Mesendoderm (in vitro differentiated cells): ENCODE data around the gene POMP.
A peak's percentile ranks its signal among the peaks of the same experiment; 100 is the strongest.

Experiments
- DNase-seq: peaks from one replicate; pipeline ENCODE4 v3.0.0; 2013
- H2AK5ac ChIP-seq: 2 replicates; pipeline ENCODE4 v1.6.1; 2013; ENCODE audit warnings: low read length, inconsistent platforms
- H2BK120ac ChIP-seq: 2 replicates; pipeline ENCODE4 v1.6.1; 2013; ENCODE audit warnings: low read depth, mild to moderate bottlenecking, low read length, moderate library complexity, mixed read lengths
- H2BK15ac ChIP-seq: replicated peaks from 2 replicates; pipeline ENCODE4 v1.6.1; 2013; ENCODE audit warnings: low read depth, mild to moderate bottlenecking, moderate library complexity
- H2BK5ac ChIP-seq: 2 replicates; pipeline ENCODE4 v1.6.1; 2013; ENCODE audit warnings: low read length, inconsistent platforms
- H3K18ac ChIP-seq: 2 replicates; pipeline ENCODE4 v1.6.1; 2013; ENCODE audit warnings: mild to moderate bottlenecking, low read length, mixed read lengths
- H3K23ac ChIP-seq: one replicate; pipeline ENCODE4 v1.6.1; 2013; ENCODE audit warnings: low read length
- H3K27ac ChIP-seq: 2 replicates; pipeline ENCODE4 v1.5.1; 2013; ENCODE audit warnings: low read depth, mild to moderate bottlenecking, inconsistent platforms, low read length, moderate library complexity
- H3K27me3 ChIP-seq: 2 replicates; pipeline ENCODE4 v1.6.1; 2013; ENCODE audit warnings: low read length, control low read depth, mild to moderate bottlenecking, inconsistent platforms; ENCODE audit not compliant: insufficient read depth, poor library complexity
- H3K36me3 ChIP-seq: 2 replicates; pipeline ENCODE4 v1.6.1; 2013; ENCODE audit warnings: low read length, inconsistent platforms; ENCODE audit not compliant: control insufficient read depth, insufficient read depth
- H3K4ac ChIP-seq: one replicate; pipeline ENCODE4 v1.6.1; 2013; ENCODE audit warnings: low read depth, mild to moderate bottlenecking, low read length, moderate library complexity
- H3K4me1 ChIP-seq: 2 replicates; pipeline ENCODE4 v1.6.1; 2013; ENCODE audit warnings: low read depth, low read length, inconsistent platforms; ENCODE audit not compliant: control insufficient read depth
- H3K4me2 ChIP-seq: 2 replicates; pipeline ENCODE4 v1.6.1; 2013; ENCODE audit warnings: low read length
- H3K4me3 ChIP-seq: 2 replicates; pipeline ENCODE4 v1.5.1; 2013; ENCODE audit warnings: mild to moderate bottlenecking, low read length
- H3K56ac ChIP-seq: one replicate; pipeline ENCODE4 v1.6.1; 2013; ENCODE audit warnings: low read length
- H3K79me1 ChIP-seq: 2 replicates; pipeline ENCODE4 v1.6.1; 2013; ENCODE audit warnings: low read length, inconsistent platforms
- H3K79me2 ChIP-seq: 2 replicates; pipeline ENCODE4 v1.6.1; 2013; ENCODE audit warnings: mild to moderate bottlenecking, low read length; ENCODE audit not compliant: control insufficient read depth, insufficient read depth
- H3K9ac ChIP-seq: 2 replicates; pipeline ENCODE4 v1.6.1; 2013; ENCODE audit warnings: low read length, inconsistent platforms
- H4K5ac ChIP-seq: one replicate; pipeline ENCODE4 v1.6.1; 2013; ENCODE audit warnings: low read length
- H4K8ac ChIP-seq: one replicate; pipeline ENCODE4 v1.6.1; 2013; ENCODE audit warnings: low read depth, mild to moderate bottlenecking, control low read depth, low read length, moderate library complexity
- WGBS: extraction: QIAGEN DNeasy Blood & Tissue Kit; methylation state at CpG from one replicate; pipeline ENCODE4 v1.1.7; 2013; ENCODE audit warnings: low lambda C conversion rate, missing lambda C conversion rate; ENCODE audit not compliant: insufficient coverage; ENCODE audit errors: extremely low coverage; 5-methylcytosine and 5-hydroxymethylcytosine counted together

POMP gene

GRCh38 chr13:28655561-28655960, 3.4 kb upstream of the POMP start:
- H2BK15ac ChIP-seq, result no peak overlapping the region
- H2BK5ac ChIP-seq, result no peak overlapping the region

DNA sequence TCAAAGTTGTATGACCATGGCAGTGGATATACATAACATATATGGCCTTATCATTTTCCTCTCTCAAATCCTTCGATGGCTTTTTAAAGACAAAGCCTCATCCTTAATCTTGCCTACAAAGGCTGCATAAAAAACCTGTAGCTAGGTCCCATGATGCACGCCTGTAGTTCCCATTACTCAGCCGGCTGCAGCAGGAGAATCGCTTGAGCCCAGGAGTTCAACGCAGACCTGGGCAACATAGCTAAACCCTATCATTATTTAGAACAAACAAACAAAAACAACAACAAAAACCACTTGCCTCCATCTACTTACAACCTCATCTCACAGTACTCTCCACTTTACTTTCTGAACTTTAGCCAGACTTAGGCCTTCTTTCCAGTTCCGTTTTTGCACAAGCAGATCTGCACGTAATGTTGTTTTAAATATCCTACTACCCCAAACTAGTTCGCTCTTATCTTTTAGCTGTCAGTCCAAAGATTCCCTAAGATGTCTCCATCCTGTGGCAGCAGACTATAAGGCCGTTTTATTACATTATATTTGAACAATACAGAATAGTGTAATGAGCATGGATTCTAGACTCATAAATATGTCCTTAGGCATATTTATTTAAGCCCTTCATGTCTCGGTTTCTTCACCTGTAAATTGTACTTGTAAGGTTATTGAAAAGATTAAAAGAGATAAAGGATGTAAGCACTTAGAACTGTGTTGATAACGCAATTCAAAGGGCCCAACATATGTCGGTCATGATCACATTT, 969 bp upstream of the POMP start:
- peaks cover 42% of the 10 kb centered on the region for H3K79me2 ChIP-seq
- H3K4ac ChIP-seq, result peak overlapping the region; percentile 42
- H3K56ac ChIP-seq, result peak overlapping the region; percentile 85
- H3K4me2 ChIP-seq, result peak overlapping the region; percentile 38
- H3K18ac ChIP-seq, result peak overlapping the region; percentile 71
- H4K8ac ChIP-seq, result no peak overlapping the region
- no peak overlapping the region for H2AK5ac ChIP-seq
- no CpG with 5 or more reads among the region's 12 CpGs for WGBS
- no peak overlapping the region for H2BK15ac ChIP-seq
- H4K5ac ChIP-seq, result no peak overlapping the region
- H3K23ac ChIP-seq, result no peak overlapping the region
- no peak overlapping the region for H2BK120ac ChIP-seq
- peak overlapping the region; percentile 65 for H3K4me3 ChIP-seq
- no peaks in the 10 kb centered on the region for H3K27me3 ChIP-seq
- no peaks in the 10 kb centered on the region for H3K36me3 ChIP-seq
- H3K9ac ChIP-seq, result peak overlapping the region; percentile 87
- peaks cover 1% of the 10 kb centered on the region for H3K4me1 ChIP-seq
- H3K79me1 ChIP-seq, result peaks cover 11% of the 10 kb centered on the region
- DNase-seq, result no peak
- H3K27ac ChIP-seq, result no peak overlapping the region
- H2BK5ac ChIP-seq, result no peak overlapping the region

More at GRCh38 chr13:28655561-28655960, 3.4 kb upstream of the POMP start:
- no peak overlapping the region for H3K4ac ChIP-seq
- no peak overlapping the region for H3K27ac ChIP-seq
- no peak overlapping the region for H2AK5ac ChIP-seq
- peaks cover 7% of the 10 kb centered on the region for H3K79me1 ChIP-seq
- no peak overlapping the region for H4K5ac ChIP-seq
- H3K18ac ChIP-seq, result no peak overlapping the region
- no CpG with 5 or more reads among the region's 3 CpGs for WGBS
- H3K27me3 ChIP-seq, result no peaks in the 10 kb centered on the region
- no peak overlapping the region for H3K23ac ChIP-seq
- no peak overlapping the region for H3K4me3 ChIP-seq
- peaks cover 31% of the 10 kb centered on the region for H3K79me2 ChIP-seq
- DNase-seq, result peak; percentile 48
- H3K4me2 ChIP-seq, result no peak overlapping the region
- no peak overlapping the region for H3K56ac ChIP-seq
- no peak overlapping the region for H2BK120ac ChIP-seq
- no peak overlapping the region for H4K8ac ChIP-seq
- no peak overlapping the region for H3K9ac ChIP-seq
- H3K4me1 ChIP-seq, result peaks cover 1% of the 10 kb centered on the region
- H3K36me3 ChIP-seq, result no peaks in the 10 kb centered on the region

- DNase-seq, result peak; percentile 15
- H3K18ac ChIP-seq, result peak overlapping the region; percentile 71
Measured at GRCh38 chr13:28658539-28658795, 463 bp upstream of the POMP start.

DNA sequence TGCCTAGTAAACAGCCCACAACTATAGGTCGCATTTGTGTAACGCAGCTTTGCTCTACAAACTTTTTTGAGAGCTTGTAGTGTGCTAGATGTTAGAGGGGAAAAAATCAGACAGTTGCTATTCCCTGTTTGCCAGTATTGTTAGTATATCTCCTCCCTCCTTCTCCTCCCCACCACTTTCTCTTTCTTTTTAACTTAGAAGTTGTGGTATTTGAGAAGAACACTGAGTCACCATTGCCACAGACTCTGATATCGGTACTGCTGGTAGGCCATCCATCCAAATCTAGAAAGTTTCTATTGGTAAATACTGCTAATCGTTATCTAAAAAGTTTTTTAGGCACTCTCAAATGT, 666 bp downstream of the POMP start:
- Histone ChIP-seq H3K79me1 (peaks cover 11% of the 10 kb centered on the region), H3K4me2 (peak overlapping the region; percentile 65), H3K18ac (peak overlapping the region; percentile 88), H4K8ac (no peak overlapping the region), H3K4me1 (peaks cover 1% of the 10 kb centered on the region), H3K27ac (no peak overlapping the region), H2AK5ac (no peak overlapping the region), H3K4me3 (peak overlapping the region; percentile 67), H2BK120ac (no peak overlapping the region), H4K5ac (no peak overlapping the region), H2BK5ac (no peak overlapping the region), H3K36me3 (no peaks in the 10 kb centered on the region), H3K56ac (peak overlapping the region; percentile 87), H3K4ac (no peak overlapping the region), H2BK15ac (no peak overlapping the region), H3K9ac (peak overlapping the region; percentile 80), H3K23ac (no peak overlapping the region), H3K79me2 (peaks cover 42% of the 10 kb centered on the region), H3K27me3 (no peaks in the 10 kb centered on the region)
- WGBS, result no CpG with 5 or more reads among the region's 4 CpGs
- DNase-seq, result no peak

More at GRCh38 chr13:28658539-28658795, 463 bp upstream of the POMP start:
- H3K4me3 ChIP-seq, result peak overlapping the region; percentile 65
- no peak overlapping the region for H3K23ac ChIP-seq
- H3K27ac ChIP-seq, result no peak overlapping the region
- peak overlapping the region; percentile 38 for H3K4me2 ChIP-seq
- no peak overlapping the region for H4K5ac ChIP-seq
- H3K4me1 ChIP-seq, result peaks cover 1% of the 10 kb centered on the region
- no peaks in the 10 kb centered on the region for H3K36me3 ChIP-seq
- peak overlapping the region; percentile 87 for H3K9ac ChIP-seq
- no peaks in the 10 kb centered on the region for H3K27me3 ChIP-seq
- H2BK15ac ChIP-seq, result no peak overlapping the region
- H2BK120ac ChIP-seq, result no peak overlapping the region
- no peak overlapping the region for H2AK5ac ChIP-seq
- H3K4ac ChIP-seq, result peak overlapping the region; percentile 42
- peaks cover 42% of the 10 kb centered on the region for H3K79me2 ChIP-seq
- H3K56ac ChIP-seq, result peak overlapping the region; percentile 85
- no CpG with 5 or more reads among the region's 8 CpGs for WGBS
- peaks cover 11% of the 10 kb centered on the region for H3K79me1 ChIP-seq
- H2BK5ac ChIP-seq, result no peak overlapping the region
- H4K8ac ChIP-seq, result no peak overlapping the region

DNA sequence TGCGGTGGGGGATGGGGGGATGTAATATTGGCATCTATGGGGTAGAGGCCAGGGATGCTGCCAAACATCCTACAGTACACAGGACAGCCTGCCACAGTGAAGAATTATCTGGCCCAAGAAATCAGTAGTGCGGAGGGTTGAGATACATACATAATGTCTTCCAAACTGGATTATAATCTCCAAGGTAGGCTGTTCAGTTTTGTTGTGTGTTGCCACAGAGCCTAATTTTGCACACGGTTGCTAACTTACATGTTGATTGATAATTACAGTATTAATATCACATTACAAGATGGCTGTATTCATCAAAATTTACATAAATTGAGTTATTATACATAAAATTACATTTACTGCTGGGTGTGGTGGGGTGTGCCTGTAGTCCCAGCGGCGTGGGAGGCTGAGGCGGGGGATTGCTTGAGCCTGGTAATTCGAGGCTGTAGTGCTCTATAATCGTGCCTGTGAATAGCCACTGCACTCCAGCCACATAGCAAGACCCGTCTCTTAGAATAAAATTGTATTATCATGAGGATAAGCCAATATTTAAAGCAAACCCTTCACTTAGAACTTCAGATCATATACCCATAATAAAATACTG, 8.1 kb downstream of the POMP start:
- H3K79me2 ChIP-seq, result no peaks in the 10 kb centered on the region
- no CpG with 5 or more reads among the region's 9 CpGs for WGBS

More for the DNA sequence above, 8.1 kb downstream of the POMP start:
- Histone ChIP-seq H2BK15ac (no peak overlapping the region), H3K56ac (no peak overlapping the region), H2BK120ac (no peak overlapping the region), H3K23ac (no peak overlapping the region), H3K4me1 (no peaks in the 10 kb centered on the region), H3K36me3 (peaks cover 5% of the 10 kb centered on the region), H4K5ac (no peak overlapping the region), H3K4me3 (no peak overlapping the region), H3K27me3 (no peaks in the 10 kb centered on the region), H3K79me1 (no peaks in the 10 kb centered on the region), H3K27ac (no peak overlapping the region), H3K9ac (no peak overlapping the region), H3K4me2 (no peak overlapping the region), H2AK5ac (no peak overlapping the region), H3K4ac (no peak overlapping the region), H3K18ac (no peak overlapping the region), H2BK5ac (no peak overlapping the region), H4K8ac (no peak overlapping the region)
- no peak for DNase-seq
